Left ventricle myocardium superior (tissue), 1 donor: ENCODE measurements around the gene TMOD1. TPM values are rescaled to one million over a fixed set of nuclear protein-coding genes. Genes with fewer than 3 reads are reported as not detected.
A peak's percentile ranks its signal among the peaks of the same experiment; 100 is the strongest.
"Not testable (repeated sequence)": the region's sequence is repeated elsewhere in the genome, so short reads cannot be mapped to it uniquely, and the experiment has no call there.

Experiments
- ATAC-seq: fragments of 200-7000 bp; cut with Tn5 transposase; one replicate; pipeline ENCODE4 v1.9.1; 2020; ENCODE audit warnings: mild to moderate bottlenecking, moderate library complexity
- DNase-seq: peaks from one replicate; pipeline ENCODE4 v3.0.0-alpha.2; 2020
- intact Hi-C: fragments of 100-400 bp; cut with micrococcal nuclease; formaldehyde crosslinking; loops from one replicate; pipeline ENCODE4 v1.11.0; 2022
- total RNA-seq: library from RNA; stranded (reverse); fragmentation: NEBNext Ultra II Directional; extraction: Animal tissue kit (Norgen Biotek cat#: 25700); gene quantifications from one replicate; pipeline ENCODE4 v1.2.1, GENCODE V29; 2021
- donor health status: DM: no; HTN: yes; CAD: no; lungs with severe emphysema.

Gene TMOD1
- total RNA-seq, 1 donor from 2014 or later = 205 TPM

DNA sequence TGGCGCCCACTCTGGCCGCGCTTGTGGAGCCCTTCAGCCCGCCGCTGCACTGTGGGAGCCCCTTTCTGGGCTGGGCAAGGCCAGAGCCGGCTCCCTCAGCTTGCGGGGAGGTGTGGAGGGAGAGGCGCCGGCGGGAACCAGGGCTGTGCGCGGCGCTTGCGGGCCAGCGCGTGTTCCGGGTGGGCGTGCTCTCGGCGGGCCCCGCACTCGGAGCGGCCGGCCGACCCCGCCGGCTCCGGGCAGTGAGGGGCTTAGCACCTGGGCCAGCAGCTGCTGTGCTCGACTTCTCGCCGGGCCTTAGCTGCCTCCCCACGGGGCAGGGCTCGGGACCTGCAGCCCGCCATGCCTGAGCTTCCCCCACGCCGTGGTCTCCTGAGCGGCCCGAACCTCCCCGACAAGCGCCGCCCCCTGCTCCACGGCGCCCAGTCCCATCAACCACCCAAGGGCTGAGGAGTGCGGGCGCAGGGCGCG is 72.7 kb downstream of the TMOD1 start:
- ATAC-seq, DNase-seq, intact Hi-C loops: not testable (repeated sequence)

DNA sequence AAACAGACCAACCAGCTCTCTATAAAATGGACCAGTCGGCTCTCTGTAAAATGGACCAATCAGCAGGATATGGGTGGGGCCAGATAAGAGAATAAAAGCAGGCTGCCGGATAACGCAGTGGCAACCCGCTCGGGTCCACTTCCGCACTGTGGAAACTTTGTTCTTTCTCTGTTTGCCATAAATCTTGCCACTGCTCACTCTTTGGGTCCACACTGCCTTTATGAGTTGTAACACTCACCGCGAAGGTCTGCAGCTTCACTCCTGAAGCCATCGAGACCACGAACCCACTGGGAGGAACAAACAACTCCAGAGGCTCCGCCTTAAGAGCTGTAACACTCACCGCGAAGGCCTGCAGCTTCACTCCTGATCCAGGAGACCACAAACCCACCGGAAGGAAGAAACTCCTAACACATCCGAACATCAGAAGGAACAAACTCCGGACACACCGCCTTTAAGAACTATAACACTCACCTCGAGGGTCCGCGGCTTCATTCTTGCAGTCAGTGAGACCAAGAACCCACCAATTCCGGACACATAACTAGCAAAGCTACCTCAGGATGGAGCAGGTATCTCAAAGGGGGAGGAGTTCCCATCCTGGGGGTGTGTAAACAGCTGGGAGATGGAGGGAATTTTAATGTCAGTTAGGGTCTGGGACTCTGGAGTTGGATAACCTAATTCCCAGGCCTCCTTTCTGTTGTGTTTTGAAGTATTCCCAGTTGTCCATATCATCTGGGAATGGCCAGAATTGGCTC is 73.6 kb downstream of the TMOD1 start:
- ATAC-seq, intact Hi-C loops, DNase-seq: not testable (repeated sequence)

DNA sequence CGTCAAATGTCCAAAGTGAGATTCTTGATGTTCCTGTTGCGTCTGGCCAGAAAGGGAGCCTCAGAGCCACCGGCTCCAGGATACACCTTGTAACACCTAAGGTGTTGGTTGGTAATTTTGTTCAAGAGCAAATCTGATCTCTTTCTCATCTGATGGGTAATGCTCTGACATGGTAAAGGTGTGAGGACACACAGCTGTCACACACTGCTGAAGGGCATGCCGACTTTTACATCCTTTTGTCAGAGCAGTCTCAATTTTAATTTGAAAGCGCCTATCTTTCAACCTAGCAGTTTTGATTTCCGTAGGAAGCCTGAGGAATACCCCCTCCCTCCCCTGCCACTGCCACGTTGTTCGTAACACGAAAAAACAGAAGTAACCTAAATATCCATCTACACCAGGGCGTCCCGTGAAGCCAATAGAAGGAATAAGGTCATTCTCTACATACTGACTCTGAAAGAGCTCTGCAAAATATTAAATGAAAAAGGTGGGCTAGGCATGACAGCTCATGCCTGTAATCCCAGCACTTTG is 74.3 kb downstream of the TMOD1 start:
- no peak for DNase-seq
- intact Hi-C loops = no loop called here
- ATAC-seq = no peak

DNA sequence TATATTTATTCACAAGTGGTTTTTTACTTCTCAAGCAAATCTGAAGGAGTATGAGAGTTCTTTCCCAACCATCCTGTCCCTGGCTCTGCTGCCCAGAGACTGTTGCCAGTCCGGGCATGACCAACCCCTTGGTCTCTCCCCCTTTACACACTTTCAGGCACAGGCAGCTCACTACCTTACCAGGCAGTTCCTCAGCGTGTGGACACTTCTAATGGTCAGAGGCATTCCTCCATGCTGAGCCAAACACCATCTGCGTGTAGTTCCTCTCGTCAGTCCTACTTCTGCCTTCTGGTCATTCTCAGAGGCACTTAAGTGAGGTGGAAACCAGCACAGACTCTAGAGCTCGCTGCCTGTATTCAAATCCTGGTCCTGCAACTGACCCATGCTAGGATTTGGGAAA is 75.6 kb downstream of the TMOD1 start:
- intact Hi-C loops = no loop called here
- ATAC-seq = peak; percentile 26
- DNase-seq = no peak

DNA sequence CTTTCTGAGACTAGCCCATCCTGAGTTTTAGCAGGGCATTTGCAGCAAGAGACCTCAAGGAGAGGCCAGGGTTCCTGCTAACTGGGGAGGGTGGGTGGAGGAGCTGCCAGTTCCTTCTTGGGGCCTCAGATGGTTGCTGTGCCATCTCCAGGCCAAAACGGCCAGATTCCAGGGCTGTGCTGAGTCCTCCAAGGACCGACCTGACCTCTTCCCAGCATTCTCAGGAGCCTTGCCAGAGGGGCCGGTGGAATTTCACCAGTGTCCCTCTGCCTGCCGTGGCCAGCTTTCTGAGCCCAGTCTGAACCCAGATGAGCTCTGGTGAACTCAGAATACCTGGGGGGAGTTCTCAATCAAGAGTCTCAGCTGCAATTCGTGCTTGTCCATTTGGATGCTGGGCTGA is 77.4 kb downstream of the TMOD1 start:
- ATAC-seq (peak; percentile 53), DNase-seq (peak; percentile 45)
- intact Hi-C loops = no loop called here

DNA sequence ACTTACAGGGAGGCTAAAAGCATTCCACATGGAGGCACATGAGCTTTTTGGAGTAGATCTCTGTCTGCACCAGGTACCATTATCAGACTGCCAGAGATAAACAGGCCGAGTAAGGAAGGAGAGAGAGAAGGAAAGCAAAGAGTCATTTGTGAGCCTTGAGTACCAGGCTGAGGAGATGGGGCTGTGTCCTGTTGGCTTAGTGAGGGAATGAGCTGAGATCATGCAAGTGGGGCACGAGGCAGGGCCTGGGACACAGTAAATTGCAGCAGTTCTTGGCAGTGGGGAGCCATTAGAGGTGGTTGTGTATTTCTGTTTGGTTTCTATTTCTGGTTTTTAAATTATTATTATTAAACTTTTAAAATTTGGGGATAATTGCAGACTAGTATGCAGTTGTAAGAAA is 78.4 kb downstream of the TMOD1 start:
- DNase-seq (no peak), ATAC-seq (peak; percentile 27)
- intact Hi-C loops = no loop called here

DNA sequence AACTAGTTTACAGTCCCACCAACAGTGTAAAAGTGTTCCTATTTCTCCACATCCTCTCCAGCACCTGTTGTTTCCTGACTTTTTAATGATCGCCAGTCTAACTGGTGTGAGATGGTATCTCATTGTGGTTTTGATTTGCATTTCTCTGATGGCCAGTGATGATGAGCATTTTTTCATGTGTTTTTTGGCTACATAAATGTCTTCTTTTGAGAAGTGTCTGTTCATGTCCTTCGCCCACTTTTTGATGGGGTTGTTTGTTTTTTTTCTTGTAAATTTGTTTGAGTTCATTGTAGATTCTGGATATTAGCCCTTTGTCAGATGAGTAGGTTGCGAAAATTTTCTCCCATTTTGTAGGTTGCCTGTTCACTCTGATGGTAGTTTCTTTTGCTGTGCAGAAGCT is 80.1 kb downstream of the TMOD1 start:
- ATAC-seq, DNase-seq, intact Hi-C loops: not testable (repeated sequence)

DNA sequence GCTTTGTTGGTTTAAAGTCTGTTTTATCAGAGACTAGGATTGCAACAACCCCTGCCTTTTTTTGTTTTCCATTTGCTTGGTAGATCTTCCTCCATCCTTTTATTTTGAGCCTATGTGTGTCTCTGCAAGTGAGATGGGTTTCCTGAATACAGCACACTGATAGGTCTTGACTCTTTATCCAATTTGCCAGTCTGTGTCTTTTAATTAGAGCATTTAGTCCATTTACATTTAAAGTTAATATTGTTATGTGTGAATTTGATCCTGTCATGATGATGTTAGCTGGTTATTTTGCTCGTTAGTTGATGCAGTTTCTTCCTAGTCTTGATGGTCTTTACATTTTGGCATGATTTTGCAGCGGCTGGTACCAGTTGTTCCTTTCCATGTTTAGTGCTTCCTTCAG is 83.3 kb downstream of the TMOD1 start:
- intact Hi-C loops, ATAC-seq, DNase-seq: not testable (repeated sequence)

DNA sequence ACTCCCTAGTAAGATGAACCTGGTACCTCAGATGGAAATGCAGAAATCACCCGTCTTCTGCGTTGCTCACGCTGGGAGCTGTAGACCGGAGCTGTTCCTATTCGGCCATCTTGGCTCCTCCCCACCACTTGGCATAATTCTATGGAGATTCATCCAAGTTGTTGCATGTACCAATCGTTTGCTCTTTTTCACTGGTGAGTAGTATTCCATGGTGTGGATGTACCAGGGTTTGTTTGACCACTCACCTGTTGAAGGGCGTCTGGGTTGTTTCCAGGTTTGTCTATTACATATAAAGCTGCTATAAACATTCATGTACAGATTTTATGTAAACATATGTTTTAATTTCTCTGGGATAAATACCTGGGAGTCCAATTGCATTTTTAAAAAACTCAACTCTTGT is 85.4 kb downstream of the TMOD1 start:
- not testable (repeated sequence) for ATAC-seq

DNA sequence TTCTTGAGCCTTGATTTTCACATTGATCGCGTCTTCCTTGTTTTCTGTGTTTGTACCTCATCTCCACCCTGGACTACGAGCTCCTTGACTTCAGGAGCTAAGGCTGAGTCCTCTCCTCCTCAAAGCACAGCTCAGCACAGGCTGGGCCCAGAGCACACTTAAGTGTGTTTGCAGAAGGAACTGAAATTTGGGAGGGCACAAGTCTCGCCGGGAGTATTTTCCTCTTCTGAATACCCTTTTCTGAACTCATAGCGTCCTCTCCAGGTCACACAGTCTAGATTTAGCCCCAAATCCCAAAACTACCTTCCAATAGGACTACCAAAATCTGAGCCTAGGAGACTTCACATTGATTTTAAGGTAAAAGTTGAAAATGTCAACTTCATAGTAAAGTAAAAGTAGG is 90.1 kb downstream of the TMOD1 start:
- intact Hi-C loops = no loop called here
- DNase-seq (no peak), ATAC-seq (no peak)

More for the DNA sequence above, 85.4 kb downstream of the TMOD1 start:
- DNase-seq, intact Hi-C loops: not testable (repeated sequence)

DNA sequence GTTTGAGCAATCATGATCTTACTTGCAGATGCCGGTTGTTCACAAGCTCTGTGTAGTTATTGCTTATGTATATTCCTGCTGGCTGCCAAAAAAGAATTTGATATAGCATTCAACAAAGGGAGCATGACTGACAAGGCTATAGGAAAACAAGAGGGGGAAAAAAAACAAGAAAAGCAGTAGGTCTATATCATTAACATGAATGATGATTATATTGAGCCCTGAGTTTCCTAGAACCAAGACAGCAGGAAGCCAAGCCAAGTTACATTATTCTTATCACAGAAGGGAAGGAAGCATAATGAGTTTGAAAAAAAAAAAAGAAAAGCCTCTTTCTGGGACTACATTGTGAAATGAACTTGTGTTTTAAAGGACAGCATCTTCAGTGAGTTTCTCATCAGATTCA is 90.7 kb downstream of the TMOD1 start:
- intact Hi-C loops = no loop called here
- ATAC-seq (no peak), DNase-seq (no peak)

DNA sequence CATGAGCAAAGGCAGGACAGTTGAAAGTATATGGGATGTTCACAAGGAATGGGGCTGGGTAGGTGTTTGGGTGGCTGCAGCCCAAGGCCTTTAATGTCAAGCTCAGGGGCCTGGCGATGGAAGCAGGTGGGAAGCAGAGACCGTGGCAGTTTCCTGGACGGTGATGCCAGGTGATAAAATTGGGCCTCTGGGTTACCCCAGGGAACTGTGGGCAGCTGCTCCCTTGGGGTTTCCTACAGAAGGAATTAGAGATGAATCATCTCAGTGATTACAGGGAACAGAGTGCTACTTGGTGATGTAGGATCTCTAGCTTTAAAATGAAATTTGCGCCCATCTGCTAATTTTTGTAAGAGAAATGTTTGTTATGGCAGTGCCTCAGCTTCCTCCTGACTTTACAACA is 92.5 kb downstream of the TMOD1 start:
- DNase-seq = no peak
- intact Hi-C loops = no loop called here
- ATAC-seq = no peak

DNA sequence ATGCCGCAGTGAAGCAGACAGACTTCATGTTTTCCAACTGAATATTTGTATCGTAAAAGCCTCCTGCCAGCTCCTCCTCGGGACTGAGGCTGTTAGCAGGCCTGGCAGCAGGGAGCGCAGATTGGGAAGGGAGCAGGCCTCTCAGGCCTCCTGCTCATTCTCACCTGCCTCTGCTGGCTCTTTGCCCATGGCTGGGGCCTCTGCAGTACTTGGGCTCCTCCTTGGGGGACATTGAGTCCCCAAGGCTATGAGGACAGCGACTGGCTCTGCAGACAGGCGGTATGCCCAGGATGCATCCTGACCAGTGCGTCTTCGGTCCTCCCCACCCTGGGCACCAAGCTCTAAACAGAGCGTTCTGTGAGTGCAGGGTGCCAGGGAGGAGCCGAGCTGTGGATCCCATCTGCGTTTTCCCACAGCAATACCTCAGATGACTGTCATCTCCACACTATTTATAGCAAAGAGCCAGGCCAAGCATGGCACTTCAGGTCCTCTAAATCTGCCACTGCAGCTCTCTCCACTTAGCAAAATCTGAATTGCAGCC is 93.0 kb downstream of the TMOD1 start:
- DNase-seq (peak; percentile 81), ATAC-seq (peak; percentile 80)
- intact Hi-C loops = no loop called here

DNA sequence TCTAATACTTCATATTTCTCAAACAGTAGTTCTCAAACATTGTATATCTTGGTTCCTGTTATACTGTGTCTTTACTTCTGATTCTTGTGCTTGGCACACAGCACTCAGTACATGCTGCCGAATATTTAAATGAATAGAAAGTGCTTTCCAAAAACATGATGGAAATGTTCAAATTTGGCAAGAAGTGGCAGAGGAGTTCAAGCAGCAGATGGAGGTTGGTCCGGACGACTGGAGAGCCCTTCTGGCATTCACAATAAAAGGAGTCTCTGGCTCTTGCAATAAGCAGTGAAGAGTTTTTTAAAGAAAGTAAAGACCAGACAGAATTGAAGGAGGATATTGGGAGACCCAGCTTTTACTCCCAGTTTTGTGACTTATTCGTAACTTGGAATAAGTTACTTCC is 95.4 kb downstream of the TMOD1 start:
- DNase-seq (no peak), ATAC-seq (no peak)
- intact Hi-C loops = no loop called here

DNA sequence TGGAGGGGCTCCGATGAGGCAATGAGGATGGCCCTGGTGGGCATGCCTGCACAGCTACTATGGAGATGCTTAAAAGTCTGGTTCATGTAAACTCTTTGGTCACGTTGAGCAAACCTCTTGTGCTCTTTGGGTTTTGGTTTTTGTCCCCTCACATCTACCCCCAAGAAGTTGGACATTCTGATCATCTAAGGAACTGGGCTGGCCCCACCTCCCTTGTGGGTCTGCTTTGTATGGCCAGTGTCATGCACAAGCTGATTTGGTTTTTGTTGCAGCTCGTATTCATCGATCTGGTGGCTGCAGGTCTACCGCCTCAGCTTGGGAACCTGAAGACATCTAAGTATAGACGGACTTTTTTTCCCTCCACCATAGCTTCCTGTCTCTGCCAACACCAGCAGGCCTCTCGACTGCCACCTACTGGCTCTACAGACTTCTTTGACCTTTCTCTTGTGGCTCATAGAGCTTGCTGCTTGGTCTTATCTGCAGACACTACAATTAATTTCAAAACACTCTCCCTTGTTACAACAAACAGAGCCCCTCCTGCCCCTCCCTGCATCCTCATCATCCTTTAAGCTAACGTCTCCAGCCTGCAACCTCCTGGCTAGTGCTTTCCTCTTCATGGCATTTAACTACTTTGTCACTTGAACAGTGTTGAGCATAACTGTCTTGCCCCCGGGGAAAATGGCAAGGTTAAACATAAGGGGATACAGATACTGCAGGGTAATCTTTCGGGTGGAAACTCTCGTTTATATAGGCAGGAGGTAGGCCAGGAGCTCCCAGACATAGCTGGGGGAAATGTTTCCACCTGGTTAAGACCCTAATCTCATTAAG is 97.2 kb downstream of the TMOD1 start:
- intact Hi-C loops = no loop called here
- peak; percentile 60 for ATAC-seq
- peak; percentile 69 for DNase-seq

DNA sequence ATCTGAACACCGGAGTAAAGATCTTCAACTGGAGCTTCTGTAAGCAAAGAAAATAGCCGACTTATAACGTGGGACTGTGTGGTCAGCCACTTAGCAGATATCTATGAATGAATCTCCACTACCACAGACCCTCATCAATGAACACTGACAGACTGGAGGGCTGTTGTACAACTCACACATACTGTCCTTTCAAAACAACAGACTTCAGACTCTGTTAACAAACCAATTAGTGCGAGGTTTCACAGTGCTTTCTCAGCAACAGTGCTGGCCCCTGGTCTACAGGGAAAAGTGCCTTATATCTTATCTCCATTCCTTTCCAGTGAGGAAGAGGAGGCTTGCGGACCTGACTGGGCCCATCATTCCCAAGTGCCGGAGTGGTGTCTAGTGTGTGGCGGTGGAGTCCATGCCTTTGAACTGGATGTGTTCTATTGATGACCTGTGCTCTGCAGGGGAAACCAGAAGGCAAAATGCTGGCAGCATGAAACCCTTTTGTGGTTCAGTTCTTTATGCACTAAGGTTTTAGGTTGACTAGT is 97.9 kb downstream of the TMOD1 start:
- DNase-seq (no peak), ATAC-seq (no peak)
- intact Hi-C loops = no loop called here

DNA sequence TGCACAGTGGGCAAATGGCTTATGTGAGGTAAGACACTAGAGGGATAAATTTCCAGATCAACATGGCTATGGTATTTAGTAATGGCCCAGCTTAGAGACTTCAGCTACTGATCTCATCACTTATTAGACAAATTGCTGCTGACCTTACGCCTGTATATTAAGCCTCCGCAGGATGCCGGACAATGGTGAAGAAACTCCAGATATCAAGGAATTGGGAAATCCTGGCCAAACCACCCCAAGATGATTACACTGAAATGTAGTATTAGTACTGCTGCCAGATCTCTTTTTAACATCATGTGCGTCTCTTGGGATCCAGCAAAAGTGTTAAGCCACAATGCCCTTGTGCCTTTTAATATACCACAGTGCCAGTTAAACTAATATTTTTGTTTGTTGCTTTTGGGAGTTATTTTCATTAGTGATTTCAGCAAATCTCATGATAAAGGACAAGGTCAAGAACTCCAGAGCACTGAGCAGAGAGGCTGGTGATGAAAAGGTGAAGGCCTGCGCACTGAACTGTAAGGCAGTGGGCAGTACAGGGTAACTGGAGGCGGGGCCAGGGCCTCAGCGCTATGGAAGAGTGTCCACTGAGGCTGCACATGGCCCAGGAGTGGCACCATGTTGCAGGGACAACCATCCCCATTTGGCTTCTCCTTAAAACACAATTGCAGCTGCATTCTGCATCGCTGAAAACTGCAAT is 99.2 kb downstream of the TMOD1 start:
- intact Hi-C loops = loop anchor here (5.0 kb wide), 1 partner anchor 128 kb away; no protein-coding TSS in a partner anchor
- ATAC-seq (no peak), DNase-seq (no peak)

DNA sequence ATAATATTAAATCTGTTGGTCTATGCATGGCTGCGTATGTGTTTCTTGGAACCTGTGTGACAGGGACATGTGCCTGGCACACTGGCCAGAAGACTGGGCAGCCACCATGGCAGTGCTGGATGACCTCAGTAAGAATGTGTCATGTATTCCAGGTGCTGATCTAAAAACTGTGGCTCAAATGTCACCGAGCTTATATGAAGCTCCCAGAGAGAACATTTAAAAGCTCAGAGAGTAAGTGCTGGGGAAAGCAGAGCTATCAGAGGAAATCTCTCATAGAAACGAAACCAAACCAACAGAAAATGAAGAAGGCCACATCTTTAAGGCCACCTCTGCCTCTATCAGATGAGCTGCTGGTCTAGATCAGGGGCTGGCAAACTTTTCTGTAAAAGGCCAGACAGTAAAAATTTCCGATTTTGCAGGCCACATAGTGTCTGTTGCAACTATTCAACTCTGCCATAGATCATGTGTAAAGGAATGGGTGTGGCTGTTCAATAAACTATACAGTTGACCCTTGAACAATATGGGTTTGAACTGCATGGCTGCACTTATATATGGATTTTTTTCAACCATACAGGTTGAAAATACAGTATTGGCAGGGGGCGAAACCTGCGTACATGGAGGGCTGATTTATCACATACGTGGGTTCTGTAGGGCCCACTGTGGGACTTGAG is 99.9 kb downstream of the TMOD1 start:
- intact Hi-C loops = loop anchor here (5.0 kb wide), 1 partner anchor 129 kb away; no protein-coding TSS in a partner anchor
- DNase-seq = peak; percentile 46
- ATAC-seq = peak; percentile 39
